UCSD-AML1 (cell line): ENCODE data around the gene PFKFB3.
A peak's percentile ranks its signal among the peaks of the same experiment; 100 is the strongest.
"Not testable (repeated sequence)": the region's sequence is repeated elsewhere in the genome, so short reads cannot be mapped to it uniquely, and the experiment has no call there.

Experiments
- DNase-seq: peaks from one replicate; lab custom pipeline; 2025; ENCODE audit not compliant: unreplicated experiment; lab: John Stamatoyannopoulos, UW

Gene PFKFB3

GRCh38 chr10:6202684-6203330 lies at the start of gene PFKFB3:
PFKFB3 (plus strand) TSS chr10:6202932; CDS start chr10:6203261, 329 bp downstream.
- DNase-seq, result no peak

GRCh38 chr10:6153845-6154244 lies 48.9 kb upstream of the PFKFB3 start:
- DNase-seq, result no peak

- no peak for DNase-seq
These were observed 48.2 kb upstream of the PFKFB3 start for GRCh38 chr10:6154566-6154965.

GRCh38 chr10:6158276-6158675 lies 44.5 kb upstream of the PFKFB3 start:
- DNase-seq, result no peak

- no peak for DNase-seq
These were observed 40.8 kb upstream of the PFKFB3 start for GRCh38 chr10:6161921-6162320.

GRCh38 chr10:6162589-6163356 lies 40.0 kb upstream of the PFKFB3 start:
- DNase-seq, result no peak

GRCh38 chr10:6163364-6164270 lies 39.1 kb upstream of the PFKFB3 start:
- peak; percentile 95 for DNase-seq

- DNase-seq, result no peak
These were observed 38.2 kb upstream of the PFKFB3 start for GRCh38 chr10:6164271-6165095.

- no peak for DNase-seq
These were observed 37.5 kb upstream of the PFKFB3 start for GRCh38 chr10:6165221-6165725.

- not testable (repeated sequence) for DNase-seq
These were observed 36.8 kb upstream of the PFKFB3 start for GRCh38 chr10:6165933-6166332.

GRCh38 chr10:6167456-6167855 lies 35.3 kb upstream of the PFKFB3 start:
- no peak for DNase-seq

- no peak for DNase-seq
These were observed 34.6 kb upstream of the PFKFB3 start for GRCh38 chr10:6168084-6168483.

- no peak for DNase-seq
These were observed 32.1 kb upstream of the PFKFB3 start for GRCh38 chr10:6170638-6171037.

GRCh38 chr10:6171881-6172695 lies 30.6 kb upstream of the PFKFB3 start:
- peak; percentile 76 for DNase-seq

GRCh38 chr10:6173203-6173602 lies 29.5 kb upstream of the PFKFB3 start:
- peak; percentile 69 for DNase-seq

GRCh38 chr10:6174201-6174874 lies 28.4 kb upstream of the PFKFB3 start:
- no peak for DNase-seq

- no peak for DNase-seq
These were observed 27.2 kb upstream of the PFKFB3 start for GRCh38 chr10:6175329-6176055.

GRCh38 chr10:6176691-6177231 lies 26.0 kb upstream of the PFKFB3 start:
- DNase-seq, result peak; percentile 64
